H54 (cell line): Measurements from ENCODE around the gene OLR1.
"Not testable (repeated sequence)": the region's sequence is repeated elsewhere in the genome, so short reads cannot be mapped to it uniquely, and the experiment has no call there.

ENCODE experiments used
- DNase-seq: peaks from one replicate; pipeline ENCODE4 v3.0.0; 2011; ENCODE audit warnings: low spot score, mixed read lengths; ENCODE audit not compliant: insufficient read length
- FAIRE-seq: peaks from 3 replicates; lab custom pipeline; 2011; peaks lifted over from hg19 to GRCh38; lab: Jason Lieb, UNC
- POLR2A ChIP-seq: IDR thresholded peaks from 2 replicates; pipeline ENCODE4 v1.6.1; 2011; ENCODE audit warnings: low read depth, mild to moderate bottlenecking, low read length

OLR1 gene

GRCh38 chr12:10171973-10172728 is at the start of gene OLR1:
OLR1 (minus strand) TSS chr12:10172132; CDS start chr12:10172077, 55 bp downstream.
- no peak for TF ChIP-seq POLR2A
- DNase-seq (no peak), FAIRE-seq (no peak)

DNA sequence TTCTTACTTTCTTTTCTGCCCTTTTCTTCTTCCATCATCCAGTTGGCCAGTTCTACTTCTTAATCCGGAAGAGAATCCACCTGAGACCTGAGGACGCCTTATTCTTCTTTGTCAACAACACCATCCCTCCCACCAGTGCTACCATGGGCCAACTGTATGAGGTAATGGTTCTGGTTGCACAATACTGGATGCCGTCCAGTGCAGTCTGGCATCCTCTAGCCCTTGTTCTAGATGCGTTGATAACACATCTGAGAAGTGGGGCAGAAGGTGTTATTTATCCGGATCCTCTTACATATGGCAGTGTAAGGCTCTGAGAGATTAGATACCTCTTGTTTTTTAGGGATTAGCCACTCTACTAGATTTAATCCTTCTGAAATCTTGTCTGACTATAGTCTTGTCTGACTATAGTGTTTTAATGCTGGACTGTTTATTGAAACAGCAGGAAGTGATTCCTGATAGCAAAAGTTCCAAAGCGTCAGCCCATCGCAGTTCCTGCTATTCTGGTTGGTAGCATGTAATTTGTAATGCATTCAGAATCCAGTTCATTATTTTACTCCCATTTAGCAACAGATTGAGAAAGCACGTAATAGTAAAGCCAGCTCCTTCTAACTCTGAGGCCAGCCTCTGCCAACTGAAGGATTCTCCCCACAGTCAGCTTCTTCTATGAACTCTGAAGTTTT is 48.6 kb upstream of the OLR1 start:
- DNase-seq = no peak
- no peak for TF ChIP-seq POLR2A
- FAIRE-seq = no peak

DNA sequence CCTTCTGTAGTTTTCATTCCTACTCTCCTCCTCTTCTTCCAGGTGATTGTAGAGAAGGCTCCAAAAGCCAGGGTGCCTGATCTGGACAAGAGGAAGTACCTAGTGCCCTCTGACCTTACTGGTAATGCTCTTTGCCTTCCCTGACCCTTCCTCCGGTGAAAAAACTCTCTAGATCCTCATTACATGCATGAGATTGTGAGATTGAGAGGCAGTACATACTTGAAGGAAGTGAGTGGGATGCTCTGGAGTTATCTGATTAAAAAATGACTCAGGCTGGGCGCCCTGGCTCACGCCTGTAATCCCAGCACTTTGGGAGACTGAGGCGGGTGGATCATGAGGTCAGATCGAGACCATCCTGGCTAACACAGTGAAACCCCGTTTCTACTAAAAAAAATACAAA is 46.1 kb upstream of the OLR1 start:
- TF ChIP-seq POLR2A = no peak
- DNase-seq (no peak), FAIRE-seq (no peak)

DNA sequence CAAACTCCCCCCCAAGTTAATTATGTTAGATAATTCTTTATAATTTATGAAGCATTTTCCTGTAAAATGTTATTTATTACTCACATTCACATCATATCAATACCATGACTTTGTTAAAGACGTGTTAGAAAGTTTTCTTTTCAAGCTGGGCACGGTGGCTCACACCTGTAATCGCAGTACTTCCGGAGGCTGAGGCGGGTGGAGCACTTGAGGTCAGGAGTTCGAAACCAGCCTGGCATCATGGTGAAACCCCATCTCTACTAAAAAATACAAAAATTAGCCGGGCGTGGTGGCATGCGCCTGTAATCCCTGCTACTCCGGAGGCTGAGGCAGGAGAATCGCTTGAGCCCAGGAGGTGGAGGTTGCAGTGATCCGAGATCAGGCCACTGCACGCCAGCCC is 44.0 kb upstream of the OLR1 start:
- DNase-seq, FAIRE-seq: not testable (repeated sequence)

GRCh38 chr12:10215436-10215835 is 43.5 kb upstream of the OLR1 start:
- no peak for TF ChIP-seq POLR2A
- no peak for DNase-seq

GRCh38 chr12:10214895-10215267 is 42.9 kb upstream of the OLR1 start:
- no peak for DNase-seq
- TF ChIP-seq POLR2A = no peak
- no peak for FAIRE-seq

More at GRCh38 chr12:10215436-10215835, 43.5 kb upstream of the OLR1 start:
- FAIRE-seq = no peak

DNA sequence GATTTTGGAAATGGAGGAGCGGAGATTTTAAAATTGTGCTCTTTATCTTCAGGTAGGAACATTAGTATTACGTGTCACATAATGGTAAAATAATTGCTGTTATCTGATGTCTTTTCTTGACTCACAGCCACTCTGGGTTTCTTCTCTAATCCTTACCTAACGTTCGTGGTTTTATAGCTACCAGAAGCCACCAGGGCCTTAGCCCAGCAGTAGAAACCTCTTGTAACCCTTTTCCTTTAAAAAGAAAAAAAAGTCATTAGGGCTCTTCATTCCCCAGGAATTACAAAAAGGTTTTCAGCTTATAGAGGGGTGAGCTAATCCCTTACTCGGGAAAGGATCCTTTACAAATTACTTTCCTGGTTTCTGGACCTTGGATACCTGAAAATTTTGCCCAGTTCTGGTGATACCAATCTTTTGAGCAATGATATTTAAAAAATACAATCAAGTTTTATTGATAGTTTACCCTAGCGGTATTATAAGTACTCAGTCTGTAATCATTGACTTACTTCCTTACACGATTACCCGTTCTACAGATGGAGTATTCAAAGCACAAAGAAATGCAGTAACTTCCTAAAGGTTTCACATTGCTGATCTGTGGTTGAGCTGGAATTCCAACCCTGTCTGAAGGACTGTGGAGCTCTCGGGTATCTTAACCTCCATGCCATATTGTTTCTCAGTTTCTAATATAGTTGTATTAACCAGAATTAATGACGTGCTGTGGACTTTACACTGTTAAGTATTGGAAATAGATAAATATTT is 42.4 kb upstream of the OLR1 start:
- no peak for DNase-seq
- no peak for TF ChIP-seq POLR2A
- FAIRE-seq = peak; percentile 30

DNA sequence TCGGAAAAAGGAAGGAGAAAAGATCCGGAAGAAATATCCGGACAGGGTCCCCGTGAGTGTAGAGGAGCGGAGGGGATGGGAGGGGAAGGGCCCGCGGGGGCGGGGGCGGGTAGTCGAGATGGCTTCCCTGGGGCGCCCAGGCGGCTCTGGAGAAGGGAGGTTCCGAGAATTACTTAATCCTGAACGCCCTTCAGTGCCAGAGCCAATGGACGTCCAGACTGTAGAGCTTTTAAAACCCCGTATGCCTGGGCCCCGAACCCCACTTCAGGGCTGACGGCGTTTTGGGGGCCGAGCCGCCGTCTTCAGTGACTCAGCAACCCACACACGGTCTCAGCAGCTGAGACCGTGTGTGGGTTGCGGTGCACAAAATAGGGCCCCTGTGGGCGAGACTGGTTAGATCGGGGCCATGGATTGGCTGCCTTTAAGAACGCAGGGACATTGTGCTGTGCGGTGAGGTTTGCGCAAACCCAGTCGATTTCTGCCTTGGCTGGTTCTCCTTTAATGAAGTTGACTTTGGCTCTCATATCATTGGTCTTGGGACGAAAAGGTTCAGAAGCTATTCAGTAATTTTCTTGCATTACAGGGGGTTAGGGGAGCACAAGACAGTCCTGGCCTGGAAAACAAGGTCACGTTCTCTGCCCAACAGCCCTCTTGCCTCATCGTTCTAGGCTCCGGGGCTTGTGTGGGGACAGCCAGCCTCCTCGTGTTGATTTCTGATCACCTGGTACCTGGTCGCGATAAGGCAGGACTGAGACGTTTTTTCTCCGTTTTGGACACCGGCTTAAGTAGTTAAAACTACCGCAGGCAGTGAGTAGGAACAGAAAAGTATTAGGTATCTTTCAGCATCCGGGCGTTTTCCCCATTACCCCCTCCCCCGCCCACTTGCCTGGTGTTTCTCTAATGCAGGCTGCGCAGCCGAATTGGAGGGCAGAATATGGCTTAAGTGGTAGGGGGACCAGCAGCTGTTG is 41.5 kb upstream of the OLR1 start:
- DNase-seq (peak; percentile 33), FAIRE-seq (no peak)
- no peak for TF ChIP-seq POLR2A

- FAIRE-seq = no peak
- peak; percentile 48 for DNase-seq
- TF ChIP-seq POLR2A = no peak
Measured at GRCh38 chr12:10212739-10213131, 40.8 kb upstream of the OLR1 start, which contains the start of gene GABARAPL1. GABARAPL1 (plus strand) TSS chr12:10212877; CDS start chr12:10213130, 253 bp downstream.

- DNase-seq = peak; percentile 83
- peak; percentile 95 for FAIRE-seq
- no peak for TF ChIP-seq POLR2A
Measured at GRCh38 chr12:10211940-10212738, 40.2 kb upstream of the OLR1 start.

DNA sequence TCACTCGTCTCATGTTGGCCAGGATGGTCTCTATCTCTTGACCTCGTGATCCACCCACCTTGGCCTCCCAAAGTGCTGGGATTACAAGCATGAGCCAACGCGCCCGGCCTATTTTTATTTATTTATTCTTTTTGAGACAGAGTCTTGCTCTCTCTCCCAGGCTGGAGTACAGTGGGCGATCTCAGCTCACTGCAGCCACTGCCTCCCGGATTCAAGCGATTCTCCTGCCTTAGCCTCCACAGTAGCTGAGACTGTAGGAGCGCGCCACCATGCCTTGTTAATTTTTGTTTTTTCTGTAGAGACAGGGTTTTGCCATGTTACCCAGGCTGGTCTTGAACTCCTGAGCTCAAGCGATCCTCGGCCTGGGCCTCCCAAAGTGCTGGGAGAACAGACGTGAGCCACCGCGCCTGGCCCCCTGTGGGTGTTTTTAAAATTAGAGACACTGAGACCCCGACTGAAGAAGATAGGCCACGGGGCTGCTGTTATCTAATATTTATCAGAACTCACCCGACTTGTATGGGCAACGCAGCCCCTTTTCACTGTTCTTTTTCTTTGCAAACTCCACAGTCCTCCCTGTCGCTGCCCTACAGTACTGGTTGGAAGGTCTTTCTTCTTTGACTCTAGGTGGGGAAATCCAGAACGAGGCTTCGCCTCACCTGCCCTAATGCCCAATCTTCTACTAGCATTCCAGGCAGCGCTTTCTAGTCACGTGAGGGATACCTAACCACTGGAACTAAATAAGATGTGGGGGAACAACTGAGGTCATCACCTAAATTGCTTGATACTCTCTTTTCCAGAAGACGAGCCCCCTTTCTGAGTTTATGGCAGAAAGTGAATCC is 39.4 kb upstream of the OLR1 start:
- FAIRE-seq = no peak
- TF ChIP-seq POLR2A = no peak

More for the DNA sequence above, 39.4 kb upstream of the OLR1 start:
- DNase-seq = no peak
